ENCODE data around the gene CAST. TPM values are rescaled to one million over a fixed set of nuclear protein-coding genes. Genes with fewer than 3 reads are reported as not detected.
A peak's percentile ranks its signal among the peaks of the same experiment; 100 is the strongest.

The CAST gene
- polyA plus RNA-seq, 1 donor: 192 TPM

- Histone ChIP-seq H3K36me3 (ENCODE audit: control insufficient read depth, insufficient read depth, low read length) (no peaks in the 10 kb centered on the region), H3K27ac (ENCODE audit: low read length) (peak overlapping the region; percentile 32), H3K27me3 (ENCODE audit: control insufficient read depth, insufficient read depth, low read length) (no peaks in the 10 kb centered on the region), H3K4me1 (ENCODE audit: control insufficient read depth, insufficient read depth, low read length) (peaks cover 32% of the 10 kb centered on the region), H3K9me3 (ENCODE audit: control insufficient read depth, low read depth, low read length) (no peaks in the 10 kb centered on the region), H3K4me3 (ENCODE audit: low read length) (no peak overlapping the region)
- DNase-seq: peak in 1 of 2 donors; percentile 32
These were observed 2.5 kb downstream of the CAST start for GRCh38 chr5:96664669-96665068.

DNA sequence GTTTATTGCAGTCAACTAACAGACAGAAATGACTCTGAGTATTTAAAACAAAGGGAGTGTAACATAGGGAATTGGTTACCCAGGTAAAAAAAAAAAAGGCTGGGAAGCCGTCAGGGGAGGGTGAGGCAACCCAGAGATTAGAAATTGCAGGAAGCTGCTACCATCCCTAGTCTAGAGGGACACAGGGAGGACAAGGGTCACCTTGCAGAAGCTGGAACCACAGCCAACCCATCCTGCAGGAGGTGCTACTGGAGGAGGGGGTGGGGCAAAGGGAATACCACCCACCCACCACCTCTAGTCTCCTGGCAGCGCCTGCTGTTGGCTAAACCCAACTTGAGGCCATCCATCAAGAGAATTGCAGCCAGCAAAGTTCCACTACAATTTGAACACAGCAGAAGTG lies 6.5 kb downstream of the CAST start:
- peaks cover 46% of the 10 kb centered on the region for H3K4me1 ChIP-seq (ENCODE audit: control insufficient read depth, insufficient read depth, low read length)
- no peak overlapping the region for H3K4me3 ChIP-seq (ENCODE audit: low read length)
- DNase-seq: peak; percentile 80 to 91

GRCh38 chr5:96669909-96670308 lies 7.7 kb downstream of the CAST start:
- no peaks in the 10 kb centered on the region for H3K27me3 ChIP-seq (ENCODE audit: control insufficient read depth, insufficient read depth, low read length)
- no peaks in the 10 kb centered on the region for H3K36me3 ChIP-seq (ENCODE audit: control insufficient read depth, insufficient read depth, low read length)
- WGBS (ENCODE audit: insufficient coverage, low lambda C conversion rate): 33% methylated on average over 1 of the region's 3 CpGs
- DNase-seq: peak; percentile 28 to 66
- no peaks in the 10 kb centered on the region for H3K9me3 ChIP-seq (ENCODE audit: control insufficient read depth, low read depth, low read length)
- peak overlapping the region; percentile 83 for H3K27ac ChIP-seq (ENCODE audit: low read length)
- peaks cover 43% of the 10 kb centered on the region for H3K4me1 ChIP-seq (ENCODE audit: control insufficient read depth, insufficient read depth, low read length)
- no peak overlapping the region for H3K4me3 ChIP-seq (ENCODE audit: low read length)

More for the DNA sequence above, 6.5 kb downstream of the CAST start:
- peak overlapping the region; percentile 83 for H3K27ac ChIP-seq (ENCODE audit: low read length)
- no peaks in the 10 kb centered on the region for H3K36me3 ChIP-seq (ENCODE audit: control insufficient read depth, insufficient read depth, low read length)
- no CpG with 5 or more reads among the region's 2 CpGs for WGBS (ENCODE audit: insufficient coverage, low lambda C conversion rate)
- H3K9me3 ChIP-seq (ENCODE audit: control insufficient read depth, low read depth, low read length): no peaks in the 10 kb centered on the region
- no peaks in the 10 kb centered on the region for H3K27me3 ChIP-seq (ENCODE audit: control insufficient read depth, insufficient read depth, low read length)

DNA sequence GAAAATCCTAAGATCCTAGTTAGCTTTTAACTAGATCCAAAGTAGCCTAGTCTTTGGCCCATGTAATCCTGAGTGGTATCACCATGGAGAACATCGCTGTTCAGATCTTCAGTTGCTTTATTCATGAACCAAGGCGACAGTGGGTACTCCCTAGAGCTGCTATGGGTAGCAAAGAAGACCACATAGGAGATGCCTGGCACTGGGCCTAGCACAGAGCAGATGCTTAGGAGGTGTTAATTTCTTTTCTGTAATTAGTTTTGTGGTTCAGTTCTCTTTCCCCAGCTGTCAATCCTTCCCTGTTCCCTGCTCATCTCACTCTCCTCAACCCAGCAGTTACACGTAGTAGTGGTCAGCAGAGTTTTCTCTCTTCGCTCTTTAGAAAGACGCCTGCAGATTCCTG lies 9.3 kb downstream of the CAST start:
- no peaks in the 10 kb centered on the region for H3K27me3 ChIP-seq (ENCODE audit: control insufficient read depth, insufficient read depth, low read length)
- H3K27ac ChIP-seq (ENCODE audit: low read length): peak overlapping the region; percentile 83
- H3K4me1 ChIP-seq (ENCODE audit: control insufficient read depth, insufficient read depth, low read length): peaks cover 41% of the 10 kb centered on the region
- DNase-seq: no peak
- no peak overlapping the region for H3K4me3 ChIP-seq (ENCODE audit: low read length)
- no CpG with 5 or more reads among the region's 5 CpGs for WGBS (ENCODE audit: insufficient coverage, low lambda C conversion rate)
- no peaks in the 10 kb centered on the region for H3K36me3 ChIP-seq (ENCODE audit: control insufficient read depth, insufficient read depth, low read length)
- H3K9me3 ChIP-seq (ENCODE audit: control insufficient read depth, low read depth, low read length): no peaks in the 10 kb centered on the region

GRCh38 chr5:96673127-96673526 lies 11.0 kb downstream of the CAST start:
- Histone ChIP-seq H3K4me1 (ENCODE audit: control insufficient read depth, insufficient read depth, low read length) (peaks cover 27% of the 10 kb centered on the region), H3K27ac (ENCODE audit: low read length) (peak overlapping the region; percentile 55), H3K27me3 (ENCODE audit: control insufficient read depth, insufficient read depth, low read length) (no peaks in the 10 kb centered on the region), H3K36me3 (ENCODE audit: control insufficient read depth, insufficient read depth, low read length) (peaks cover 5% of the 10 kb centered on the region), H3K4me3 (ENCODE audit: low read length) (no peak overlapping the region), H3K9me3 (ENCODE audit: control insufficient read depth, low read depth, low read length) (no peaks in the 10 kb centered on the region)
- no peak for DNase-seq

- DNase-seq: no peak
- H3K36me3 ChIP-seq (ENCODE audit: control insufficient read depth, insufficient read depth, low read length): peaks cover 7% of the 10 kb centered on the region
- no peak overlapping the region for H3K4me3 ChIP-seq (ENCODE audit: low read length)
- H3K27me3 ChIP-seq (ENCODE audit: control insufficient read depth, insufficient read depth, low read length): no peaks in the 10 kb centered on the region
- H3K4me1 ChIP-seq (ENCODE audit: control insufficient read depth, insufficient read depth, low read length): peaks cover 8% of the 10 kb centered on the region
- H3K9me3 ChIP-seq (ENCODE audit: control insufficient read depth, low read depth, low read length): no peaks in the 10 kb centered on the region
- H3K27ac ChIP-seq (ENCODE audit: low read length): no peak overlapping the region
- no CpG with 5 or more reads among the region's 1 CpG for WGBS (ENCODE audit: insufficient coverage, low lambda C conversion rate)
These were observed 13.7 kb downstream of the CAST start for GRCh38 chr5:96675882-96676281.

DNA sequence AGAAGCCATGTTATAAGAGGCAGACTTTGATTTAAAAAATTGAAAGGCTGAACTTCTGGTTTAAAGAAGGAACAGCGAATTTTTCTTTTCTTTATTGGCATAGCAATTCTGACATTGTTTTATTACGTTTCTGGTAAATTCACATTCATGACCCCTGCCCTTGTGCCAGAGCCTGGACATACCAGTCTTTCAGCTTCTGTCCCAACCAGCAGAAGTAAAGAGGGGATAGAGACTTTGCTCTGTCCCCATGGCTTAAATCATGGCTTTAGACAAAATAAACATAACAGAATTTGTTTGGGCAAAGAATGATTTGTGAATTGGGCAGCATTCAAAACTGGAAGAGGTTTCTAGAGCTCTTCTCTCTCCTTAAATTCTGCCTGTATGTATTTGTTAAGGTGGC lies 15.3 kb downstream of the CAST start:
- Histone ChIP-seq H3K36me3 (ENCODE audit: control insufficient read depth, insufficient read depth, low read length) (peaks cover 7% of the 10 kb centered on the region), H3K9me3 (ENCODE audit: control insufficient read depth, low read depth, low read length) (no peaks in the 10 kb centered on the region), H3K27me3 (ENCODE audit: control insufficient read depth, insufficient read depth, low read length) (no peaks in the 10 kb centered on the region), H3K27ac (ENCODE audit: low read length) (no peak overlapping the region), H3K4me1 (ENCODE audit: control insufficient read depth, insufficient read depth, low read length) (no peaks in the 10 kb centered on the region), H3K4me3 (ENCODE audit: low read length) (no peak overlapping the region)
- DNase-seq: no peak
- no CpG with 5 or more reads among the region's 2 CpGs for WGBS (ENCODE audit: insufficient coverage, low lambda C conversion rate)

DNA sequence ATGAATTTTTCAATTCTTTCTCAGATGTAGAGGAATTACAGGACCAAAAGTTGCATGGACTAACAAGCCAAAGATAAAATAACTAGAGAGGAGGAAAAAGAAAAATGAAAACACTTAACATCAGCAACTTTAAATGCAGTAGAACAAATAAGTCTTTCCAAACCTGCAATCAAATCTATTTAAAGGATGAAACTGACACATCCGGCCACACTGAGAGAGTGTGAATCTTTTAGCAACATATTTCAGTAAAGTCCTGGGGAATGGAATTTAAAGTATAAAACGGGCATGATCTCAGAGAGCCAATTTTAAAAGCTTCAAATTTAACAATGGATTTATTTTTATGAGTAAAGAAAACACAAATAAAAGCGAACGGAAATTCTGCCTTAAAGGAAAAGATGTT lies 17.1 kb downstream of the CAST start:
- DNase-seq: no peak
- Histone ChIP-seq H3K9me3 (ENCODE audit: control insufficient read depth, low read depth, low read length) (no peaks in the 10 kb centered on the region), H3K4me3 (ENCODE audit: low read length) (no peak overlapping the region), H3K36me3 (ENCODE audit: control insufficient read depth, insufficient read depth, low read length) (peaks cover 7% of the 10 kb centered on the region), H3K27me3 (ENCODE audit: control insufficient read depth, insufficient read depth, low read length) (no peaks in the 10 kb centered on the region), H3K27ac (ENCODE audit: low read length) (no peak overlapping the region), H3K4me1 (ENCODE audit: control insufficient read depth, insufficient read depth, low read length) (no peaks in the 10 kb centered on the region)
- WGBS (ENCODE audit: insufficient coverage, low lambda C conversion rate): 85% methylated on average over 4 of the region's 4 CpGs

DNA sequence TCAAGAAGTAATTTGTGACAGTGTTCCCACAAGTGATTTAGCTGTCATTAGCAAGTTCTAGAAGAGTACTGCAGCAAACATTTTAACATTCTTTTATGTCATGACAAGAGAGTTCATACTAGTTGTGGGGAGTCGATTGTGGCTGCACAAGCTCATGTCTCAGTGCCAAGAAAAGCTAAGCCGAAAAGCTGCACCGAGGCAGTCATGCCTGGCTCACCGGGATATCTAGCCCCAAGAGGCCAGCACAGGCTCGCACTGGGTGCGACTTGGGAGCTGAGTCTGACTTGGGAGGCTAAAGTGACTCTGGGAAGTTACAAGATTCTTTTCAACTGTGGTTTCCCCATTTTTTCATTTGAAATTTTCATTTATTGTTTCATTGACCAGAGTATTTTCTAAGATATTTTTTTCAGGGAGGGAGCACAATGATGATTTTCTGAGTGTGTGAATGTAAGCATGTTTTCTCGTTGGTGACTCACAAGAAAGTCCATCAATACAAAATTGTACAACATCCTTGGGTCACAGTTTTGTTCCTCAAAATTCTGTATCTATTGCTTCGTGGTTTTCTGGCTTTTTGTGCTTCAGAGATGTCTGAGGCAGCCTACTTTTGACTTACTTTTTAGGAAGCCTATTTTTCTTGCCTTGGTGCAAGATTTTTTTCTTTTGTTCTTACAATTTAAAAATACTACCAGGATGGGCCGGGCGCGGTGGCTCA lies 18.7 kb downstream of the CAST start:
- H3K4me3 ChIP-seq (ENCODE audit: low read length): no peak overlapping the region
- WGBS (ENCODE audit: insufficient coverage, low lambda C conversion rate): 100% methylated on average over 1 of the region's 11 CpGs
- H3K27me3 ChIP-seq (ENCODE audit: control insufficient read depth, insufficient read depth, low read length): no peaks in the 10 kb centered on the region
- H3K9me3 ChIP-seq (ENCODE audit: control insufficient read depth, low read depth, low read length): no peaks in the 10 kb centered on the region
- no peak for DNase-seq
- H3K27ac ChIP-seq (ENCODE audit: low read length): no peak overlapping the region
- H3K36me3 ChIP-seq (ENCODE audit: control insufficient read depth, insufficient read depth, low read length): peaks cover 7% of the 10 kb centered on the region
- no peaks in the 10 kb centered on the region for H3K4me1 ChIP-seq (ENCODE audit: control insufficient read depth, insufficient read depth, low read length)

GRCh38 chr5:96683392-96683791 lies 21.2 kb downstream of the CAST start:
- no peaks in the 10 kb centered on the region for H3K4me1 ChIP-seq (ENCODE audit: control insufficient read depth, insufficient read depth, low read length)
- H3K4me3 ChIP-seq (ENCODE audit: low read length): no peak overlapping the region
- peaks cover 3% of the 10 kb centered on the region for H3K36me3 ChIP-seq (ENCODE audit: control insufficient read depth, insufficient read depth, low read length)
- H3K9me3 ChIP-seq (ENCODE audit: control insufficient read depth, low read depth, low read length): no peaks in the 10 kb centered on the region
- H3K27ac ChIP-seq (ENCODE audit: low read length): no peak overlapping the region
- 100% methylated on average over 1 of the region's 1 CpG for WGBS (ENCODE audit: insufficient coverage, low lambda C conversion rate)
- no peaks in the 10 kb centered on the region for H3K27me3 ChIP-seq (ENCODE audit: control insufficient read depth, insufficient read depth, low read length)
- no peak for DNase-seq

DNA sequence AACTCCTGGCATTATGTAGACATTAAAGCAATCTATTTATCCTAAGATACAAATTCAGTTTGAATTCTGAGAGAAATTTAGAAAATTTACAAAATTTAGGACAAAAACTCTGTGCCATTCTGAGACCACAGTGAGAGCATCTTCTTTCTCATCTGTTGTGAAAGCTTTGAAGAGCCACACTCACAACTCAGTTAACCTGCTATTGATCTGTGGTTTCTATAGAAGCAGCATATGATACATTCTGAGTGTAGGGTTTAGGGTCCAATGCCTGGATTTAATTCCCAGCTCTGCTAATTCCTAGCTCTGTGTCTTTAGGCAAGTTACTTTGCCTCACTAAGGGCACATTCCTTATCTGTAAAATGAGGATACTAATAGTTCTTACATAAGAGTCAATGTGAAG lies 21.6 kb downstream of the CAST start:
- H3K27me3 ChIP-seq (ENCODE audit: control insufficient read depth, insufficient read depth, low read length): no peaks in the 10 kb centered on the region
- no peak overlapping the region for H3K27ac ChIP-seq (ENCODE audit: low read length)
- H3K9me3 ChIP-seq (ENCODE audit: control insufficient read depth, low read depth, low read length): no peaks in the 10 kb centered on the region
- peaks cover 3% of the 10 kb centered on the region for H3K36me3 ChIP-seq (ENCODE audit: control insufficient read depth, insufficient read depth, low read length)
- H3K4me3 ChIP-seq (ENCODE audit: low read length): no peak overlapping the region
- no peaks in the 10 kb centered on the region for H3K4me1 ChIP-seq (ENCODE audit: control insufficient read depth, insufficient read depth, low read length)
- DNase-seq: no peak
